Cardiac fibroblast (primary cell): ENCODE measurements around the gene HDX.

Experiments used
- DNase-seq, 2 donors: peaks; one replicate each; pipeline versions ENCODE4 v3.0.0 to v3.0.0-alpha.2; 2010; ENCODE audit warnings: low read depth in 2 of 2
- H3K4me3 ChIP-seq, 2 donors: replicated peaks in 1 of 2; 1 replicate in 1 of 2; 2 replicates in 1 of 2; pipeline ENCODE4 v1.5.1; 2011; ENCODE audit warnings: low read depth in 2 of 2, low read length in 2 of 2, mild to moderate bottlenecking in 2 of 2, moderate library complexity in 1 of 2
- CTCF ChIP-seq: IDR thresholded peaks from one replicate; pipeline ENCODE4 v1.5.1; 2011; ENCODE audit warnings: low read depth, mild to moderate bottlenecking, low read length, inconsistent platforms

The HDX gene

GRCh38 chrX:84339507-84340364, 162.5 kb downstream of the HDX start:
- TF ChIP-seq CTCF = peak; percentile 66
- DNase-seq = peak; percentile 34 to 40
- no peak overlapping the region for H3K4me3 ChIP-seq

GRCh38 chrX:84336646-84337045, 165.6 kb downstream of the HDX start:
- H3K4me3 ChIP-seq = no peak overlapping the region
- no peak for TF ChIP-seq CTCF
- peak in 1 of 2 donors; percentile 4 for DNase-seq

GRCh38 chrX:84335121-84335520, 167.1 kb downstream of the HDX start:
- H3K4me3 ChIP-seq = no peak overlapping the region
- TF ChIP-seq CTCF = no peak
- DNase-seq = no peak

GRCh38 chrX:84322083-84322827, 180.0 kb downstream of the HDX start:
- TF ChIP-seq CTCF = no peak
- no peak overlapping the region for H3K4me3 ChIP-seq
- no peak for DNase-seq

- DNase-seq = peak in 1 of 2 donors; percentile 1
- H3K4me3 ChIP-seq = no peak overlapping the region
- no peak for TF ChIP-seq CTCF
Measured at GRCh38 chrX:84320614-84321013, 181.6 kb downstream of the HDX start.

- no peak overlapping the region for H3K4me3 ChIP-seq
- no peak for DNase-seq
- TF ChIP-seq CTCF = no peak
Measured at GRCh38 chrX:84320023-84320422, 182.2 kb downstream of the HDX start.
